ENCODE results near the gene CPSF2. TPM values are rescaled to one million over a fixed set of nuclear protein-coding genes. Genes with fewer than 3 reads are reported as not detected.

Gene CPSF2
- total RNA-seq (2022; extraction: Qiagen RNA extraction): 33.4 to 44.1 TPM (median 41.1 TPM) in 5 replicates

GRCh38 chr14:92121670-92122350, at the start of gene CPSF2, which contains the start of gene NDUFB1:
Gene CPSF2, plus strand, starts transcription at chr14:92121969. Its CDS starts 9,016 bp downstream, at chr14:92130985.
Gene NDUFB1, minus strand, starts transcription at chr14:92121706. Its CDS starts 4,069 bp downstream, at chr14:92117637.

GRCh38 chr14:92106143-92106926, 15.4 kb upstream of the CPSF2 start, which contains the start of gene ATXN3:
Gene ATXN3, minus strand, starts transcription at chr14:92106582. Its CDS starts 30 bp downstream, at chr14:92106552.

Other genes starting within 250 kb of the CPSF2 start
- gene FBLN5, start 174.3 kb upstream of the CPSF2 start, total RNA-seq (2022; extraction: Qiagen RNA extraction): 2.4 to 3.3 TPM (median 2.8 TPM) in 5 replicates
- gene TRIP11, start 81.9 kb upstream of the CPSF2 start, total RNA-seq (2022; extraction: Qiagen RNA extraction): 5.7 to 9.9 TPM (median 7.8 TPM) in 5 replicates
- 21.2 to 45.6 TPM (median 24.4 TPM) in 5 replicates for gene ATXN3, start 15.4 kb upstream of the CPSF2 start, total RNA-seq (2022; extraction: Qiagen RNA extraction)
- 325 to 413 TPM (median 343 TPM) in 5 replicates for gene NDUFB1, start 263 bp upstream of the CPSF2 start, total RNA-seq (2022; extraction: Qiagen RNA extraction)
- 0.11 to 0.33 TPM (median 0.15 TPM) in 5 replicates for gene SLC24A4, start 201.2 kb downstream of the CPSF2 start, total RNA-seq (2022; extraction: Qiagen RNA extraction)

Data from A549 treated with CORT108297 at 1 μM for 4 hours (cell line).